GM10248 (cell line): ENCODE measurements around the gene SLC22A13.

Experiments
- CTCF ChIA-PET: fragments of 300-600 bp; sonication (Branson Sonifier 250); formaldehyde crosslinking; extraction: SDS; loops from one replicate; lab custom pipeline; 2021; ENCODE audit warnings: antibody characterized with exemption; lab: Yijun Ruan, JAX
- POLR2A ChIA-PET: fragments of 350-650 bp; sonication (Branson Sonifier 250); formaldehyde crosslinking; extraction: SDS; loops from one replicate; lab custom pipeline; 2020; ENCODE audit warnings: antibody characterized with exemption; lab: Yijun Ruan, JAX
- DNase-seq: peaks from one replicate; pipeline ENCODE4 v3.0.0; 2012; ENCODE audit errors: extremely low spot score
- TF ChIP-seq, protein P1 (sequence below): IDR thresholded peaks from 2 replicates; pipeline ENCODE4 v1.5.1; 2012; ENCODE audit warnings: mild to moderate bottlenecking, low read depth; ENCODE audit errors: extremely low read depth, missing control alignments, control extremely low read depth

The SLC22A13 gene

DNA sequence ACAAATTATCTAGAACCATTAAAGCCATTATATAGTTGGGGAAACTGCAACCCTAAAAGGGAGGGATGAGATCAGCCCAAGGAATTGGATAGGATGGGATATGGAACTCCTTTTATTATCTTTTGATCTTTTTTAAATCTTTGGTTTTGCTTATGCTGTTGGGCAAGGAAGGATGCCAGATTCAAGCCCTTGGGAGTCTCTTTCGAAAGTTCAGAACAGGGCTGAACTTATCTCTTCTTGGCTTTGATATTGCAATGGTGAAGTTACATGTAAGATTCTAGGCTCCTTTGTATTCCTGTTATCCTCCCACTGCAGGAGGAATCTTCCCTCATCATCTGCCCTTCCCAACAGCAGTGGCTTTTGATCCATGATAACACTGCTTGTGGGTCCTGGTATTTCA, 10.0 kb upstream of the SLC22A13 start:
- ChIA-PET CTCF (interaction anchor here (1.4 to 1.9 kb wide), 2 partner anchors 16 to 89 kb away, joined by 4 read pairs; no protein-coding TSS in a partner anchor), POLR2A (interaction anchor here (0.7 kb wide), 1 partner anchor 119 kb away, joined by 4 read pairs; the partner anchor contains the start of gene ACAA1)
- DNase-seq: no peak
- TF ChIP-seq, protein P1, sequence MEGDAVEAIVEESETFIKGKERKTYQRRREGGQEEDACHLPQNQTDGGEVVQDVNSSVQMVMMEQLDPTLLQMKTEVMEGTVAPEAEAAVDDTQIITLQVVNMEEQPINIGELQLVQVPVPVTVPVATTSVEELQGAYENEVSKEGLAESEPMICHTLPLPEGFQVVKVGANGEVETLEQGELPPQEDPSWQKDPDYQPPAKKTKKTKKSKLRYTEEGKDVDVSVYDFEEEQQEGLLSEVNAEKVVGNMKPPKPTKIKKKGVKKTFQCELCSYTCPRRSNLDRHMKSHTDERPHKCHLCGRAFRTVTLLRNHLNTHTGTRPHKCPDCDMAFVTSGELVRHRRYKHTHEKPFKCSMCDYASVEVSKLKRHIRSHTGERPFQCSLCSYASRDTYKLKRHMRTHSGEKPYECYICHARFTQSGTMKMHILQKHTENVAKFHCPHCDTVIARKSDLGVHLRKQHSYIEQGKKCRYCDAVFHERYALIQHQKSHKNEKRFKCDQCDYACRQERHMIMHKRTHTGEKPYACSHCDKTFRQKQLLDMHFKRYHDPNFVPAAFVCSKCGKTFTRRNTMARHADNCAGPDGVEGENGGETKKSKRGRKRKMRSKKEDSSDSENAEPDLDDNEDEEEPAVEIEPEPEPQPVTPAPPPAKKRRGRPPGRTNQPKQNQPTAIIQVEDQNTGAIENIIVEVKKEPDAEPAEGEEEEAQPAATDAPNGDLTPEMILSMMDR: no peak

DNA sequence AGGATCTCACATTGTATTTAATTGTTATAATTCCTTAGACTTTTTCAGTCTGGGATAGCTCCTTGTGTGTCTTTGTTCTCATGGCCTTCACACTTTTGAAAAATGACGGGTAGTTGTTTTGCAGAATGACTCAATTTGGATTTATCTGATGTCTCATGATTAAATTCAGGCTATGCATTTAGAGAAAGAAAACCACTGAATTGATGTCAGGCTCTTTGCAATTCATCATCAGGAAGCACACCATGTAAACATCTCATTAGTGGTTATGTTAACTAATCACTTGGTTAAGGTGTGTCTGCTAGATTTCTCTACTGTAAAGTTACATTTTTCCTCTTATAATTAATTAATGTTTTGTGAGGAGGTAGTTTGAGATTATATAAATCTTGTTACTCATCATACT, 8.0 kb upstream of the SLC22A13 start:
- no peak for DNase-seq
- TF ChIP-seq, protein P1: no peak
- POLR2A ChIA-PET: no interaction called here
- CTCF ChIA-PET: no interaction called here

DNA sequence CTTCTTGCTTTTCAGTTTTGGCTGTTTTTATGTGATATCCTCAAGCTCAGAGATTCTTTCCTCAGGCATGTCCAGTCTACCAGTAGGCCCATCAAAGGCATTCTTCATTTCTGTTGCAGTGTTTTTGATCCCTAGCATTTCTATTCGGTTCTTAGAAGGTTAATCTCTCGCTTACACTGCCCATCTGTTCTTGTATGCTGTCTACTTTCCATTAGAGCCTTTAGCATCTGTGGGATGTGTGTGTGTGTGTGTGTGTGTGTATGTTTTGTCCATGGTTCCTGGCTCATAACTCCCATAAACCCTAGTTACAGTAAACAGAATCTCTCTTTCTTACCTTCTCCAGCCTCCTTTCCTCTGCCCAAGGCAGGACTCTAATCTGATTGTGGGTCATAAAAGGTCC, 5.1 kb upstream of the SLC22A13 start:
- no peak for DNase-seq

DNA sequence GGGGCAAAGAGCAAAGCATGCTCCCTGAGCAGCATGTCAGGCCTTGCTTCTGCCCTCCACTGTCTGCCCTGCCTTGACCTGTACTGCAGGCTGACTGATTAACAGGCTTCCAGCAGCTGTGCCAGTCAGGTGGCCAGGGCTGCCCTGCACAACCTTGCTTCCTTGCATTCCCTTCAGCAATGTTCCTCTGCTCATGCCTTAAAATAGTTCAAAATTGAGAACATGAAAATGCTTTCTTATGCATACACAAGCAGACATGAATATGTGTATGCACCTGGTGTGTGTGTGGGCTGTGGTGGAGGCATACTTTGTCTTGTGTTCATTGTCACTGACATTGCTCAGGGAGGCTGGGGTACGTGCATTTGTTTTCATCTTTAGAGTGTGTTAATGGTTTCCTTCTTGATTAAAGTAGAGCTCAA, 1.2 kb upstream of the SLC22A13 start:
- ChIA-PET CTCF (interaction anchor here (0.9 to 1.3 kb wide), 2 partner anchors 41 to 101 kb away, joined by 3 read pairs; no protein-coding TSS in a partner anchor), POLR2A (no interaction called here)
- TF ChIP-seq, protein P1: no peak
- DNase-seq: no peak

More for the DNA sequence above, 5.1 kb upstream of the SLC22A13 start:
- ChIA-PET POLR2A (no interaction called here), CTCF (no interaction called here)
- TF ChIP-seq, protein P1: no peak

DNA sequence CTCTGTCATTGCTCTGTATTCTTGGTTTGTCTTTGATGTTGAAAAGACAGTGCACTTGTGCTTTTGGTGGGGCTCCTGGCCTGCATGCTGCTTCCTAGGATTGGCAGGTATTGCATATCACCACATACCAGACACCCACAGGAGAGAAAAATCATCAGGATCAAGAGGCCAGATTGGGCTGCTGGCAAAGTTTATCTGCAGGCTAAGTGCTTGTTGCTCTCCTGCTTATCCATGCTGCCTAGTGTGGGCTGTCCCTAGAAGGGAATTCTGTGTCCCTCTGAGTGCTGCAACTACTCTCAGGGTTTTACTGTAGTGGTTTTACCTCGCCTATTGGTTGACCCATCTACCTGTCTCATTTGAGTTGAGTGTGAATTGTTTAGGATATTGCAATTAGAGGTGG, 833 bp upstream of the SLC22A13 start:
- POLR2A ChIA-PET: no interaction called here
- TF ChIP-seq, protein P1: no peak
- DNase-seq: no peak
- CTCF ChIA-PET: interaction anchor here (1.3 kb wide), 1 partner anchor 42 kb away, joined by 3 read pairs; no protein-coding TSS in a partner anchor

DNA sequence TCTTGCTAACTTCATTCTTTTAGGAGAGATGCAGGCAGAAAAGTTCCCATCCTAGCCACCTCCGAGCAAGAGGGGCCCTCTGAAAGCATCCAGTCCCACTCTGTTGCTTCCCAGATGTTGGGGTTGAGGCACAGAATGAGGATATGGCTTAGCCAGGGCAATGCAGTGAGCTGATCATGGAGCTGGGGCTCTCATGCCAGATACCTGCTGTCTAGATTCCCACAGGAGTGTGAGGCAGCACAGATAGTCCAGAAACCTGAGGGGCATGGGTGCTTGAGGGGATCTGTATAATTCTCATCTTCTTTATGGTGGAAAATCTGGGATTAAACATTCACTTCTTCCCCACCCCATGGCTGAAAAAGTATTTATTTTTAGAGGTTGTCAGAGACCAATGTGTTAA, 1.2 kb downstream of the SLC22A13 start:
- POLR2A ChIA-PET: no interaction called here
- CTCF ChIA-PET: interaction anchor here (1.2 kb wide), 1 partner anchor 34 kb away, joined by 3 read pairs; no protein-coding TSS in a partner anchor

More for the DNA sequence above, 1.2 kb downstream of the SLC22A13 start:
- DNase-seq: no peak
- TF ChIP-seq, protein P1: no peak
